ENCODE data around the gene MRPL38. TPM values are rescaled to one million over a fixed set of nuclear protein-coding genes. Genes with fewer than 3 reads are reported as not detected.

MRPL38 gene
- total RNA-seq, 5 donors from 2014 or later (not counting 1 experiment from before 2014, with no cell fraction given): 116 to 170 (median 144) TPM

DNA sequence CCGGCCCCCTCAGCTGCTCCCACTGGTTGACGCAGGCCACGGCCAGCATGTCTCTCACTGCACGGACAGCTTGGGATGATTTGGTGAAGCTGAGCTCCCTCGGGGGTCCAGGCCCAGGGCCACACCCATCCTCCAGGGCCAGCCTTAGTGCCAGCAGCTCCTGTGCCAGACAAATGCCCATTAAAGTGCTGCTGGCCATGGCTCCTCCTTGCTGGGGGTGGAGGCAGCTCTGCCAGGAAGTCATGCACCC lies 28.8 kb downstream of the MRPL38 start:
- CTCF ChIA-PET: interaction anchor here (0.5 to 2.8 kb wide), 11 partner anchors 11 to 122 kb away, joined by 3 to 33 read pairs (median 3); partner anchors contain the start of genes MRPL38 (in 1 of the 2), UNK (in 1 of the 2) and WBP2 (in 1 of the 2)
- peaks cover 36 to 49% (median 46%) of the 10 kb centered on the region in 3 donors for H3K4me1 Mint-ChIP-seq
- peaks cover 0 to 4% of the 10 kb centered on the region in 2 donors for H3K27me3 Mint-ChIP-seq

GRCh38 chr17:75875182-75875939 lies 29.3 kb downstream of the MRPL38 start:
- H3K36me3 ChIP-seq (ENCODE audit: control insufficient read depth in 2 of 2, extremely low read depth in 1 of 2, insufficient read depth in 1 of 2, low read length in 1 of 2): no peaks in the 10 kb centered on the region
- peaks cover 0 to 4% of the 10 kb centered on the region in 2 donors for H3K27me3 Mint-ChIP-seq
- H3K4me1 Mint-ChIP-seq: peaks cover 36 to 53% (median 46%) of the 10 kb centered on the region in 3 donors

More for the DNA sequence above, 28.8 kb downstream of the MRPL38 start:
- ATAC-seq (replicated peaks in 1 of 4) (no peak), DNase-seq (no peak)
- H3K27ac Mint-ChIP-seq: peak overlapping the region; percentile 90 to 94
- POLR2A ChIA-PET: interaction anchor here (0.6 to 0.8 kb wide), 4 partner anchors 11 to 188 kb away, joined by 3 to 15 read pairs (median 6); no protein-coding TSS in a partner anchor
- no peaks in the 10 kb centered on the region for H3K36me3 ChIP-seq (ENCODE audit: control insufficient read depth in 2 of 2, extremely low read depth in 1 of 2, insufficient read depth in 1 of 2, low read length in 1 of 2)
- no peaks in the 10 kb centered on the region for H3K9me3 Mint-ChIP-seq
- H3K9me3 ChIP-seq: no peaks in the 10 kb centered on the region
- H3K27ac ChIP-seq (ENCODE audit: low read length): peak overlapping the region; percentile 79
- no peaks in the 10 kb centered on the region for H3K36me3 Mint-ChIP-seq
- H3K4me1 ChIP-seq (ENCODE audit: control insufficient read depth in 1 of 2, extremely low read depth in 1 of 2, insufficient read depth in 2 of 2, low read length in 2 of 2): peaks cover 22 to 58% of the 10 kb centered on the region in 2 experiments
- WGBS (ENCODE audit: insufficient coverage): 54% methylated on average over 4 of the region's 5 CpGs
- H3K4me3 ChIP-seq (ENCODE audit: control insufficient read depth in 1 of 2, extremely low read depth in 1 of 2, low read length in 1 of 2): peak overlapping the region; percentile 57 to 67
- H3K27me3 ChIP-seq (replicated peaks in 1 of 2; ENCODE audit: control insufficient read depth in 2 of 2, extremely low read depth in 1 of 2, insufficient read depth in 2 of 2, low read length in 1 of 2): peaks cover 2 to 22% of the 10 kb centered on the region in 2 experiments
- peak overlapping the region; percentile 78 to 88 (median 85) for H3K4me3 Mint-ChIP-seq

DNA sequence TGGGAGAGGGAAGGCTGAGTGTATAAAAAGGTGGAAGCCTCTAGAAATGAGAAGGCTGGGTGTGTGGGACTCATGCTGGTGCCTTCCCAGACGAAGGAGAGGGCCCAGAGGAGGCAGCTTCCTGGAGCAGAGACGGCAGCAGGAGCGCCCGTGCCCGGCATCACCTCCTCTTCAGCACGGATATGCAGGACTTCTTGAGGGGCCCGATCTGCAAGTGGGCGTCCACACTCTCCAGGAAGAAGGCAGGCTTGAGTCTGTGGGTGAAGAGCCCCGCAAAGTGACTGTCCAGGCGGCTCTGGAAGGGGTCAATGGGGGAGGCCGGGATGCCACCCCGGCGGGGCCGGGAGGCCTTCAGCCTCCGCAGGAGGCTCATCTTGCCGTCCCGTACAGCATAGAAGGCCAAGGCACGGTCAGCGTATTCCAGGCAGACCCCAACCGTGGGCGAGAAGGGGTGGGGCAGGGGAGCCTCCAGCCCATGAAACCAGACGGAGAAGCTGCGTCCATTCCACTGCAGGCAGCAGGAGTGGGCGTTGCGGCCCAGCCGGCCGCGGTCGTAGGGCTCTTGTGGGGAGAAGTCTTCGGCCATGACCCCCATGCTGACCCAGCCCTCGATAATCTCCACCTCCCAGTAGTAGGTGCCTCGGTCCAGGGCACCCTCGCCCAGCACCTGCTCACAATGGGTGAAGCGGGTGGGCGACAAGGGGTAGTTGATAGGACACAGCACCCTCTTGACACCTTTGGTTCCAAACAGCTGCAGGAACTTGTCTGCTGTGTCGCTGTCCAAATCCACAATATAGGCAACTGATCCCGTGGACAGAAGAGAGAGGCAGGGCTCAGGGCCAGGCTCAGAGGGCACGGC lies 30.1 kb downstream of the MRPL38 start:
- peak overlapping the region in 1 of 3 donors; percentile 88 for H3K4me3 Mint-ChIP-seq
- Histone ChIP-seq H3K36me3 (ENCODE audit: control insufficient read depth in 2 of 2, extremely low read depth in 1 of 2, insufficient read depth in 1 of 2, low read length in 1 of 2) (no peaks in the 10 kb centered on the region), H3K27ac (ENCODE audit: low read length) (peak overlapping the region; percentile 34), H3K4me1 (ENCODE audit: control insufficient read depth in 1 of 2, extremely low read depth in 1 of 2, insufficient read depth in 2 of 2, low read length in 2 of 2) (peaks cover 22 to 58% of the 10 kb centered on the region in 2 experiments), H3K9me3 (no peaks in the 10 kb centered on the region), H3K27me3 (replicated peaks in 1 of 2; ENCODE audit: control insufficient read depth in 2 of 2, extremely low read depth in 1 of 2, insufficient read depth in 2 of 2, low read length in 1 of 2) (peaks cover 0 to 19% of the 10 kb centered on the region in 2 experiments), H3K4me3 (ENCODE audit: control insufficient read depth in 1 of 2, extremely low read depth in 1 of 2, low read length in 1 of 2) (no peak overlapping the region)
- peaks cover 36 to 53% (median 46%) of the 10 kb centered on the region in 3 donors for H3K4me1 Mint-ChIP-seq
- H3K27ac Mint-ChIP-seq: peak overlapping the region; percentile 90 to 94
- no peak for DNase-seq
- POLR2A ChIA-PET: no interaction called here
- CTCF ChIA-PET: no interaction called here
- no peak for ATAC-seq (replicated peaks in 1 of 4)
- 92% methylated on average over 30 of the region's 38 CpGs for WGBS (ENCODE audit: insufficient coverage)
- no peaks in the 10 kb centered on the region for H3K27me3 Mint-ChIP-seq
- no peaks in the 10 kb centered on the region for H3K36me3 Mint-ChIP-seq
- no peaks in the 10 kb centered on the region for H3K9me3 Mint-ChIP-seq

More at GRCh38 chr17:75875182-75875939, 29.3 kb downstream of the MRPL38 start:
- Histone ChIP-seq H3K9me3 (no peaks in the 10 kb centered on the region), H3K4me3 (ENCODE audit: control insufficient read depth in 1 of 2, extremely low read depth in 1 of 2, low read length in 1 of 2) (peak overlapping the region; percentile 57 to 67), H3K27me3 (replicated peaks in 1 of 2; ENCODE audit: control insufficient read depth in 2 of 2, extremely low read depth in 1 of 2, insufficient read depth in 2 of 2, low read length in 1 of 2) (peaks cover 2 to 21% of the 10 kb centered on the region in 2 experiments), H3K27ac (ENCODE audit: low read length) (peak overlapping the region; percentile 79), H3K4me1 (ENCODE audit: control insufficient read depth in 1 of 2, extremely low read depth in 1 of 2, insufficient read depth in 2 of 2, low read length in 2 of 2) (peaks cover 22 to 58% of the 10 kb centered on the region in 2 experiments)
- WGBS (ENCODE audit: insufficient coverage): 59% methylated on average over 7 of the region's 18 CpGs
- ChIA-PET CTCF (interaction anchor here (0.5 to 2.8 kb wide), 10 partner anchors 10 to 122 kb away, joined by 3 to 33 read pairs (median 3); partner anchors contain the start of genes MRPL38 (in 1 of the 2), UNK (in 1 of the 2) and WBP2 (in 1 of the 2)), POLR2A (interaction anchor here (0.6 to 0.8 kb wide), 4 partner anchors 11 to 188 kb away, joined by 3 to 15 read pairs (median 6); no protein-coding TSS in a partner anchor)
- Mint-ChIP-seq H3K27ac (peak overlapping the region; percentile 90 to 94), H3K36me3 (no peaks in the 10 kb centered on the region), H3K4me3 (peak overlapping the region; percentile 78 to 88 (median 85)), H3K9me3 (no peaks in the 10 kb centered on the region)
- DNase-seq (no peak), ATAC-seq (replicated peaks in 1 of 4) (no peak)

DNA sequence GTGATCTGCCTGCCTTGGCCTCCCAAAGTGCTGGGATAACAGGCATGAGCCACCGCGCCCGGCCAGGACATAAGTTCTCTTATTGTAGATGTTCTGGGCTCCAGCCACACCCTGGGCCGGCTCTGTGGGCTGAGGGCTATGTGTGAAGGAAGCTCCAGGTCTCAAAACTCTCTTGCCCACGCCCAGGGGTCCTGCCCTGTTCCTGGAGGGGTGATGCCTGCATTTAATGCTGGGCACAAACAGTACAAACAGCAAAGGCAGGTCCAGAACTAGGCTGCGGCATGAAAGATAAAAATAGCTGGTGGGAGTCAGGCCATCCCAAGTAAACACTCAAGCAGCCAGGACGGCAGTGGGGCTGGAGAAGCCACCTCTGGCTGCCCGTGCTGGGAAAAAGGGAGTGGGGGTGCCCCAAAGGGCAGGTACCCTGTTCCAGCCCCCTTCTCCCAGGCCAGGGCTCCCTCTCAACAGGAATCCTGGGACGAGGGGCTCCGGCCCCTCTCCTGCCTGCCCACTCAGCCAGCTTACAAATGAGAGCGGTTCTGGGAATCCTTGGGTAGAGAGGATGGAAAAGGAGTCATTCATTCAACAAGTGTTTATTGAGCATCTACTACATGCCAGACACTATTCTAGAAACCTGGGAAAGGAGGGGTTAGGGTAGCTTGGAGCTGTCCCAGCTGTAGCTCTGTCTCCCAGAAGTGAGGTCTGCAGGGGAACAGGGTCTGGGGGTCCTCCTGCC lies 30.9 kb downstream of the MRPL38 start:
- H3K36me3 ChIP-seq (ENCODE audit: control insufficient read depth in 2 of 2, extremely low read depth in 1 of 2, insufficient read depth in 1 of 2, low read length in 1 of 2): no peaks in the 10 kb centered on the region
- H3K9me3 ChIP-seq: no peaks in the 10 kb centered on the region
- Mint-ChIP-seq H3K9me3 (no peaks in the 10 kb centered on the region), H3K27ac (peak overlapping the region; percentile 96), H3K4me3 (peak overlapping the region in 1 of 3 donors; percentile 6), H3K27me3 (no peaks in the 10 kb centered on the region), H3K36me3 (no peaks in the 10 kb centered on the region), H3K4me1 (peaks cover 34 to 51% (median 46%) of the 10 kb centered on the region in 3 donors)
- CTCF ChIA-PET: interaction anchor here in 1 of 2 donors (1.3 kb wide), 1 partner anchor 18 kb away, joined by 3 read pairs; the partner anchor contains the start of gene WBP2
- ATAC-seq (replicated peaks in 1 of 4) (no peak), DNase-seq (no peak)
- H3K4me1 ChIP-seq (ENCODE audit: control insufficient read depth in 1 of 2, extremely low read depth in 1 of 2, insufficient read depth in 2 of 2, low read length in 2 of 2): peaks cover 22 to 56% of the 10 kb centered on the region in 2 experiments
- H3K27ac ChIP-seq (ENCODE audit: low read length): peak overlapping the region; percentile 34
- H3K4me3 ChIP-seq (ENCODE audit: control insufficient read depth in 1 of 2, extremely low read depth in 1 of 2, low read length in 1 of 2): no peak overlapping the region
- peaks cover 0 to 13% of the 10 kb centered on the region in 2 experiments for H3K27me3 ChIP-seq (replicated peaks in 1 of 2; ENCODE audit: control insufficient read depth in 2 of 2, extremely low read depth in 1 of 2, insufficient read depth in 2 of 2, low read length in 1 of 2)
- POLR2A ChIA-PET: interaction anchor here in 1 of 2 donors (0.7 kb wide), 1 partner anchor 192 kb away, joined by 4 read pairs; no protein-coding TSS in a partner anchor
- 85% methylated on average over 4 of the region's 11 CpGs for WGBS (ENCODE audit: insufficient coverage)

GRCh38 chr17:75872434-75873351 lies 32.0 kb downstream of the MRPL38 start:
- H3K27ac Mint-ChIP-seq: peak overlapping the region; percentile 96
- H3K36me3 Mint-ChIP-seq: no peaks in the 10 kb centered on the region
- H3K27me3 ChIP-seq (replicated peaks in 1 of 2; ENCODE audit: control insufficient read depth in 2 of 2, extremely low read depth in 1 of 2, insufficient read depth in 2 of 2, low read length in 1 of 2): peaks cover 0 to 10% of the 10 kb centered on the region in 2 experiments
- H3K4me3 ChIP-seq (ENCODE audit: control insufficient read depth in 1 of 2, extremely low read depth in 1 of 2, low read length in 1 of 2): no peak overlapping the region
- peaks cover 32 to 48% (median 43%) of the 10 kb centered on the region in 3 donors for H3K4me1 Mint-ChIP-seq
- no peaks in the 10 kb centered on the region for H3K36me3 ChIP-seq (ENCODE audit: control insufficient read depth in 2 of 2, extremely low read depth in 1 of 2, insufficient read depth in 1 of 2, low read length in 1 of 2)
- WGBS (ENCODE audit: insufficient coverage): 37% methylated on average over 6 of the region's 13 CpGs
- H3K9me3 Mint-ChIP-seq: no peaks in the 10 kb centered on the region
- peaks cover 22 to 50% of the 10 kb centered on the region in 2 experiments for H3K4me1 ChIP-seq (ENCODE audit: control insufficient read depth in 1 of 2, extremely low read depth in 1 of 2, insufficient read depth in 2 of 2, low read length in 2 of 2)
- no peaks in the 10 kb centered on the region for H3K27me3 Mint-ChIP-seq
- ChIA-PET POLR2A (interaction anchor here (0.6 to 1.0 kb wide), 3 partner anchors 17 to 633 kb away, joined by 4 to 11 read pairs (median 4); partner anchors contain the start of gene WBP2 (in 1 of the 2)), CTCF (interaction anchor here in 1 of 2 donors (0.7 to 1.3 kb wide), 2 partner anchors 17 to 87 kb away, joined by 3 read pairs; partner anchors contain the start of gene WBP2)
- DNase-seq (peak in 34 of 35 experiments; percentile 34 to 76 (median 60)), ATAC-seq (replicated peaks in 1 of 4) (peak; percentile 49 to 62 (median 61))
- peak overlapping the region in 2 of 3 donors; percentile 24 to 47 for H3K4me3 Mint-ChIP-seq
- H3K9me3 ChIP-seq: no peaks in the 10 kb centered on the region
- peak overlapping the region; percentile 89 for H3K27ac ChIP-seq (ENCODE audit: low read length)
